HFF-Myc (cell line): ENCODE data around the gene NANOS3.
"Not testable (repeated sequence)": the region's sequence is repeated elsewhere in the genome, so short reads cannot be mapped to it uniquely, and the experiment has no call there.

Experiments used
- DNase-seq: peaks from one replicate; pipeline ENCODE4 v3.0.0-alpha.2; 2011; ENCODE audit warnings: low read depth; ENCODE audit errors: extremely low read depth
- H3K4me3 ChIP-seq: replicated peaks from 2 replicates; pipeline ENCODE4 v1.5.1; 2011; ENCODE audit warnings: low read depth, mild to moderate bottlenecking, control low read depth, low read length
- CTCF ChIP-seq: IDR thresholded peaks from 2 replicates; pipeline ENCODE4 v1.5.1; 2012; ENCODE audit warnings: mild to moderate bottlenecking, low read depth, low read length, control low read depth; ENCODE audit errors: missing control alignments

The NANOS3 gene

GRCh38 chr19:13849991-13850909 lies 26.7 kb upstream of the NANOS3 start:
- TF ChIP-seq CTCF = no peak
- H3K4me3 ChIP-seq = peak overlapping the region; percentile 39
- DNase-seq = no peak

- peak overlapping the region; percentile 39 for H3K4me3 ChIP-seq
- DNase-seq = peak; percentile 83
- no peak for TF ChIP-seq CTCF
Observed at GRCh38 chr19:13850910-13851733, 25.8 kb upstream of the NANOS3 start.

GRCh38 chr19:13851734-13852114 lies 25.2 kb upstream of the NANOS3 start:
- peak overlapping the region; percentile 6; the same call in 1 of the 2 replicates for H3K4me3 ChIP-seq

DNA sequence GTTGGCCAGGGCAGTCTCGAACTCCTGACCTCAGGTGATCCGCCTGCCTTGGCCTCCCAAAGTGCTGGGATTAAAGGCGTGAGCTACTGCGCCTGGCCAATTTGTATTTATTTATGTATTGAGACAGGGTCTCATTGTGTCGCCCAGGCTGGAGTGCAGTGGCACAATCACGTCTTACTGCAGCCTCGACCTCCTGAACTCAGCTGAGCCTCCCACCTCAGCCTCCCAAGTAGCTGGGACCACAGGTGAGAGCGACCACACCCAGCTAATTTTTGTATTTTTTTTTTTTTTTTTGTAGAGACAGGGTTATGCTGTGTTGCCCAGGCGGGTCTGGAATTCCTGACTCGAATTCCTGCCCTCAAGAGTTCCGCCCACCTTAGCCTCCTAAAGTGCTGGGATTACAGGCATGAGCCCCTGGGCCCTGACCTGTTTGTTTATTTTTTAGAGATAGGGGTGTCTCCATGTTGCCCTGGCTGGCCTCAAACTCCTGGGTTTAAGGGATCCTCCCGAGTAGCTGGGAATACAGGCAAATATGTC lies 24.7 kb upstream of the NANOS3 start:
- H3K4me3 ChIP-seq, DNase-seq: not testable (repeated sequence)

More at GRCh38 chr19:13851734-13852114, 25.2 kb upstream of the NANOS3 start:
- not testable (repeated sequence) for DNase-seq

DNA sequence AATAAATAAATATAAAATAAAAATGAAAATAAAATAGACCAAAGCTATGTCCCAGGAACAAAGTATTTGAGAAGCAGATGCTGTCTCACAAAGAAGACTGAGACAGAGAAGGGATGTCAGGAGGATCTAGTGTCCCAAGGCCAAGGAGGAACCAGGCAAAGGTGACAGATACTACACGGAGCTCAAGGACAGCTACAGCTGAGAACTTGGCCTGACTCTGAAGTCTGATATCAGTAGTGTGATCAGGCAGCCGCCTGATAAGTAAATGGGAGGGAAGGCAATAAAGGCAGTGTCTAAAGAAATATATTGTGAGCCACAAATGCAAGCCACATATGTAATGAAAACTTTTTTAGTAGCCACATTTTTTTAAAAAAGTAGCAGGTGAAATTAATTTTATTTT lies 20.4 kb upstream of the NANOS3 start:
- DNase-seq = no peak
- no peak for TF ChIP-seq CTCF
- H3K4me3 ChIP-seq = no peak overlapping the region

DNA sequence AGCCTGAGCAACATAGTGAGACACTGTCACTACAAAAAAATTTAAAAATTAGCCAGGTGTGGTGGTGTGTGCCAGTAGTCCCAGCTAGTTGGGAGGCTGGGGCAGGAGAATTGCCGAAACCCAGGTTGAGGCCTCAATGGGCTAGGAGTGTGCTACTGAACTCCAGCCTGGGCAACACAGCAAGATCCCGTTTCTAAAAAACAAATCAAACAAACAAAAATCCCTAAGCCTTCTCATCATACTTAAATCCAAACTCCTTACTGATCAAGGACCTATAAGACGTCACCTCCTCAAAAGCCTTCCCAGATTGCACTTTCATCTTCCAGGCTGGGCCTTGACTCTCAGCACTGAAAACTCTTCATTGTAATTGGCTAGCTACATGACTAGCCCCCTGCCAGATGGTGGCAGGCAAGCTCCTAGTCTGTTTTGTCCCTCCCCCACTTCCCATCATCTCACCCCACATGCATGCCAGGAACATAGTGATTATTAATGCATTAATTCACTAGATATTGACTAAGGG lies 17.5 kb upstream of the NANOS3 start:
- H3K4me3 ChIP-seq = no peak overlapping the region
- no peak for TF ChIP-seq CTCF
- DNase-seq = no peak

DNA sequence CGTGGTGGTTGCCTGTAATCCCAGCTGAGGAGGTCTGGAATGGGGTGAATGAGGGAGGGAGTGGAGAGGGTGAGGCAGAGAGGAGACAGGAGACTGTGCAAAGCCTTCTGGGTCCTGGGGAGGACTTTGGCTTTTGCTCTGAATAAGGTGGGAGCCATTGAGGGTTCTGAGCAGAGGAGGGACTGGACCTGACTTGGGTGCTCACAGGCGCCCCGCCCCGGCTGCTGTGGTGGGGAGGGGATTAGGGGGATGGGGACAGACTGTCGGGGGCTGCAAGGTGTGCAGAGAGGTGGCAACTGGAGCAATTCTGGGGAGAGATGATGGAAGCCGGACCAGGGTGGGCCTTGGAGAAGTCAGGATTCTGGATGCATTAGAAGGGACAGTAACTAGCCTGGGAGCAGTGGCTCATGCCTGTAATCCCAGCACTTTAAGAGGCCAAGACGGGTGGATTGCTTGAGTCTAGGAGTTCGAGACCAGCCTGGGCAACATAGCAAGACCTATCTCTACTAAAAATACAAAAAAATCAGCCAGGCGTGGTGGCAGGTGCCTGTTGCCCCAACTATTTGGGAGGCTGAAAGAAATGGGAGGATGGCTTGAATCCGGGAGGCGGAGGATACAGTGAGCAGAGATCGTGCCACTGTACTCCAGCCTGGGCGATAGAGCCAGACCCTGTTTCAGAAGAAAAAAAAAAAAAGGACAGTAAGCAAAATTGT lies 16.1 kb upstream of the NANOS3 start:
- DNase-seq = no peak

More for the DNA sequence above, 16.1 kb upstream of the NANOS3 start:
- no peak for TF ChIP-seq CTCF
- H3K4me3 ChIP-seq = peak overlapping the region; percentile 43
